Measurements from ENCODE around the gene HACE1. TPM values are rescaled to one million over a fixed set of nuclear protein-coding genes. Genes with fewer than 3 reads are reported as not detected.

The HACE1 gene
- total and polyA plus RNA-seq, 7 donors: 3.0 to 28.1 (median 17.4) TPM

DNA sequence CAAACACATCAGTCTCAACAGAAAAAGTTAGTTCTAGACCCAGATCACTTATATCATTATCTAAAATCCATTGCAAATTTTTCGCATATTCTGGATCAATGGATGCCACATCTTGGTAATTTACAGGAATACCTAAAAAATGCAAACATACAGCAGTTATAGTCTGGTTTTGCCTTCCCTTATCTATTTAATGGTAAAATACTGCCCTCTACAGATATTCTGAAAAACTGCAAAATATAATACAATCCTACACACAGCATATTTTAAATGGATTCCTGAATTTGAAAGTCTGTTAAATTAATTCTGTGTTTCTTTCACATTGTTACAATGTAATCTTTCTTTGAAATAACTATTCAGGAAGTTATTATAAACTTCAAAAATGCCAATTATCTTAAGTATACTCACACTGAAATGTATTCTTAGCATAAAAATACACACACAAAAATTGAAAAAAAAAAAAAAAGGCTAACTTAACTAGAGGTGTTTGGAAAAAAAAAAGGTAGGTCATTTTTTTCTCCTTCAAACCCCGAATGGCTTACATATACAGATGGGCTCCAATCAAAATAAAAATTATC is 88.4 kb downstream of the HACE1 start:
- 53 to 71% methylated on average over 2 of the region's 2 CpGs for WGBS, 2 donors
- Histone ChIP-seq H3K36me3 (peaks cover 0 to 14% (median 0%) of the 10 kb centered on the region in 4 donors), H3K27ac (no peak overlapping the region), H3K4me3 (no peak overlapping the region), H3K9me3 (no peaks in the 10 kb centered on the region), H3K4me1 (no peaks in the 10 kb centered on the region), H3K27me3 (no peaks in the 10 kb centered on the region)
- intact Hi-C loops (cut with DNase I): no loop called here
- DNase-seq: no peak
- no peak for TF ChIP-seq EP300 (IDR thresholded peaks at IDR 0.05)
- no peak for TF ChIP-seq POLR2A (IDR thresholded peaks at IDR 0.05)
- no peak for TF ChIP-seq POLR2AphosphoS5 (IDR thresholded peaks at IDR 0.05)
- TF ChIP-seq, protein P1, sequence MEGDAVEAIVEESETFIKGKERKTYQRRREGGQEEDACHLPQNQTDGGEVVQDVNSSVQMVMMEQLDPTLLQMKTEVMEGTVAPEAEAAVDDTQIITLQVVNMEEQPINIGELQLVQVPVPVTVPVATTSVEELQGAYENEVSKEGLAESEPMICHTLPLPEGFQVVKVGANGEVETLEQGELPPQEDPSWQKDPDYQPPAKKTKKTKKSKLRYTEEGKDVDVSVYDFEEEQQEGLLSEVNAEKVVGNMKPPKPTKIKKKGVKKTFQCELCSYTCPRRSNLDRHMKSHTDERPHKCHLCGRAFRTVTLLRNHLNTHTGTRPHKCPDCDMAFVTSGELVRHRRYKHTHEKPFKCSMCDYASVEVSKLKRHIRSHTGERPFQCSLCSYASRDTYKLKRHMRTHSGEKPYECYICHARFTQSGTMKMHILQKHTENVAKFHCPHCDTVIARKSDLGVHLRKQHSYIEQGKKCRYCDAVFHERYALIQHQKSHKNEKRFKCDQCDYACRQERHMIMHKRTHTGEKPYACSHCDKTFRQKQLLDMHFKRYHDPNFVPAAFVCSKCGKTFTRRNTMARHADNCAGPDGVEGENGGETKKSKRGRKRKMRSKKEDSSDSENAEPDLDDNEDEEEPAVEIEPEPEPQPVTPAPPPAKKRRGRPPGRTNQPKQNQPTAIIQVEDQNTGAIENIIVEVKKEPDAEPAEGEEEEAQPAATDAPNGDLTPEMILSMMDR (IDR thresholded peaks at IDR 0.05): peak in 2 of 4 experiments; percentile 23 to 34

DNA sequence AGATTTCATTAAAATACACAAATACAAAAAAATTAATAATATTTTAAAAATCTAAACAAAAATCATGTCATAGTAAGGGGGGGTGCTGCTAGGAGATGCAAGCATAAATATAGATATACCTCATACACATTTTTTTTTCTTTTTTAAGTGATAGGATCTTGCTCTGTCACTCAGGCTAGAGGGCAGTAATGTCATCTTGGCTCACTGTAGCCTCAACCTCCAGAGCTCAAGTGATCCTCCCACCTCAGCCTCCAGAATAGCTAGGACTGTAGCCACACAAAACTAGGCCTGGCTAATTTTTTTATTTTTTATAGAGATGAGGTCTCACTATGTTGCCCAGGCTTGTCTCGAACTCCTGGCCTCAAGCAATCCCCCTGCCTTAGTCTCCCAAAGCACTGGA is 90.8 kb downstream of the HACE1 start:
- intact Hi-C loops (cut with DNase I): no loop called here
- no peak for DNase-seq
- Histone ChIP-seq H3K36me3 (peaks cover 0 to 20% (median 4%) of the 10 kb centered on the region in 4 donors), H3K27me3 (no peaks in the 10 kb centered on the region), H3K9me3 (no peaks in the 10 kb centered on the region), H3K4me3 (no peak overlapping the region), H3K4me1 (no peaks in the 10 kb centered on the region), H3K27ac (no peak overlapping the region)
- 92 to 93% methylated on average over 1 of the region's 1 CpG for WGBS, 2 donors
- TF ChIP-seq, protein P1 (IDR thresholded peaks at IDR 0.05): no peak
- TF ChIP-seq POLR2A (IDR thresholded peaks at IDR 0.05) (no peak), EP300 (IDR thresholded peaks at IDR 0.05) (no peak)

DNA sequence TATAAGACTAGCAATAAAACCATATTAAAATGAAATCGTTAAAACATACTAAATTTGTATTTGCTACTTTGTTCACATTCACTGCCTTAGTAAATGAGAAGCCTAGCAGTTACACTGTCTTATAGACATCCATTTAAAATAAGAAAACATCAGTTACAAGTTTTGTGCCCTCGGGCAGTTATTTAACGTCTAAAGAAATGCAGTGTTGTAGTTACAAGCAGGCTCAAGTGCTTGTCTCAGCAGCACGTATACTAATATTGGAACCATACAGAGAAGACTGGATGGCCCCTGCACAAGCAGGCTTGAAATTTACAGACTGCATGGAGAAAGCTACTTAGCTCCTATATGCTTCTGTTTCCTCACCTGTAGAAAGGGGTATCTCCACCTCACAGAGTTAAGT is 93.1 kb downstream of the HACE1 start:
- Histone ChIP-seq H3K9me3 (no peaks in the 10 kb centered on the region), H3K27me3 (no peaks in the 10 kb centered on the region), H3K27ac (no peak overlapping the region), H3K4me3 (no peak overlapping the region), H3K4me1 (no peaks in the 10 kb centered on the region), H3K36me3 (peaks cover 0 to 20% (median 4%) of the 10 kb centered on the region in 4 donors)
- WGBS, 2 donors: 95% methylated on average over 4 of the region's 4 CpGs
- DNase-seq: no peak
- intact Hi-C loops (cut with DNase I): no loop called here
- TF ChIP-seq POLR2A (IDR thresholded peaks at IDR 0.05) (no peak), POLR2AphosphoS5 (IDR thresholded peaks at IDR 0.05) (no peak)

DNA sequence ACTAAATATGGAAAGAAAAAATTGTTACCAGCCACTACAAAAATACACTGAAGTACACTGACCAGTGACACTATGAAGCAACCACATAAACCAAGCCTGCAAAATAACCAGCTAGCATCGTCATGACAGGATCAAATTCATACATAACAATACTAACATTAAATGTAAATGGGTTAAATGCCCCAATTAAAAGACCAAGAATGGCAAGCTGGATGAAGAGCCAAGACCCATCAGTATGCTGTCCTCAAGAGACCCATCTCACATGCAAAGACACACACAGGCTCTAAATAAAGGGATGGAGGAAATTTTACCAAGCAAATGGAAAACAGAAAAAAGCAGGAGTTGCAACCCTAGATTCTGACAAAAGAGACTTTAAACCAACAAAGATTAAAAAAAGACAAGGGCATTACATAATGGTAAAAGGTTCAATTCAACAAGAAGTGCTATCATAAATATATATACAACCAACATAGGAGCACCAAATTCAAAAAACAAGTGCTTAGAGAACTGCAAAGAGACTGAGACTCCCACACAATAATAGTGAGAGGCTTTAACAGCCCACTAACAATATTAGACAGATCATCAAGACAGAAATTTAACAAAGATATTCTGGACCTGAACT is 104.8 kb downstream of the HACE1 start:
- Histone ChIP-seq H3K4me3 (no peak overlapping the region), H3K27ac (no peak overlapping the region), H3K4me1 (no peaks in the 10 kb centered on the region), H3K36me3 (peaks cover 3 to 26% (median 7%) of the 10 kb centered on the region in 4 donors), H3K9me3 (peaks cover 0 to 12% (median 4%) of the 10 kb centered on the region in 4 donors), H3K27me3 (no peaks in the 10 kb centered on the region)
- no peak for DNase-seq
- intact Hi-C loops (cut with DNase I): no loop called here
- 92 to 98% methylated on average over 1 of the region's 1 CpG for WGBS, 2 donors
- TF ChIP-seq POLR2A (IDR thresholded peaks at IDR 0.05) (no peak), EP300 (IDR thresholded peaks at IDR 0.05) (no peak), POLR2AphosphoS5 (IDR thresholded peaks at IDR 0.05) (no peak)
- TF ChIP-seq, protein P1 (IDR thresholded peaks at IDR 0.05): no peak

DNA sequence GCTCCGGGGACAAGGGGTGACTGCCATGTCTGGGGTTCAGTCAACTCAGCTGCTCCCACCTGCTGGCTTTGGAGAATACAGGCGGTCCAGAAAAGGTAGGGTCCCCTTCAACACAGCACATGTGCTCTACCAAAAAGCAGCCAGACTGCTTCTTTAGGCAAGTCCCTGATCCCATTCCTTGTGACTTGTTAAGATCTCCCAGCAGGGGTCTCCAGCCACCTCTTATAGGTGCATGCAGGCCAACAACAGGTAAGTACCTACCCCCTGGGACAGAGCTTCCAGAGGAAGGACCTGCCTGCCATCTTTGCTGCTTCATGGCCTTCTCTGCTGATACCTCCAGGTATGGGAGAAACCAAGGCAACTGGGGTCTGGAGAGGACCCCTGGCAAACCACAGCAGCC is 106.5 kb downstream of the HACE1 start:
- H3K4me1 ChIP-seq: no peaks in the 10 kb centered on the region
- H3K9me3 ChIP-seq: peaks cover 0 to 12% (median 4%) of the 10 kb centered on the region in 4 donors
- intact Hi-C loops (cut with DNase I): no loop called here
- DNase-seq: no peak
- no peak overlapping the region for H3K4me3 ChIP-seq
- WGBS, 2 donors: 96 to 100% methylated on average over 2 of the region's 2 CpGs
- peaks cover 3 to 29% (median 7%) of the 10 kb centered on the region in 4 donors for H3K36me3 ChIP-seq
- TF ChIP-seq EP300 (IDR thresholded peaks at IDR 0.05) (no peak), POLR2A (IDR thresholded peaks at IDR 0.05) (no peak), POLR2AphosphoS5 (IDR thresholded peaks at IDR 0.05) (no peak)
- TF ChIP-seq, protein P1 (IDR thresholded peaks at IDR 0.05): no peak
- H3K27ac ChIP-seq: no peak overlapping the region
- H3K27me3 ChIP-seq: no peaks in the 10 kb centered on the region

Measured in sigmoid colon (tissue), 7 donors.